GM19023 (cell line): ENCODE results near the gene C2CD4C.
"Not testable (repeated sequence)": the region's sequence is repeated elsewhere in the genome, so short reads cannot be mapped to it uniquely, and the experiment has no call there.

Source experiments
- ATAC-seq: cut with Tn5 transposase; IDR thresholded peaks from one replicate; pipeline ENCODE4 v1.9.1; 2021; ENCODE audit warnings: mild to moderate bottlenecking, moderate library complexity; ENCODE audit not compliant: unreplicated experiment

Gene C2CD4C

DNA sequence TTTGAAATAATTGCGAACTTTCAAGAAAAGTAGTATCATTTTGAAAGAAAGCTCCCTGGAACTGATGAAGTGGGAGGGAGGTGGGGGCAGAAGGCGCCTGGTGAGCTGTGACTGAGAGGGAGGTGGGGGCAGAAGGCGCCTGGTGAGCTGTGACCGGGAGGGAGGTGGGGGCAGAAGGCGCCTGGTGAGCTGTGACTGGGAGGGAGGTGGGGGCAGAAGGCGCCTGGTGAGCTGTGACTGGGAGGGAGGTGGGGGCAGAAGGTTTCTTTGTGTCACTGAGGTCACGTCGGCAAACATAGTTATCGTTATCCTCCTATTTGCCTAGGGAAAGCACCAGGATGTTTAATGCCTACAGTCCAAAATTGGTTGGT lies 24.2 kb downstream of the C2CD4C start:
- ATAC-seq: no peak

GRCh38 chr19:383922-384798 lies 24.8 kb downstream of the C2CD4C start:
- no peak for ATAC-seq

DNA sequence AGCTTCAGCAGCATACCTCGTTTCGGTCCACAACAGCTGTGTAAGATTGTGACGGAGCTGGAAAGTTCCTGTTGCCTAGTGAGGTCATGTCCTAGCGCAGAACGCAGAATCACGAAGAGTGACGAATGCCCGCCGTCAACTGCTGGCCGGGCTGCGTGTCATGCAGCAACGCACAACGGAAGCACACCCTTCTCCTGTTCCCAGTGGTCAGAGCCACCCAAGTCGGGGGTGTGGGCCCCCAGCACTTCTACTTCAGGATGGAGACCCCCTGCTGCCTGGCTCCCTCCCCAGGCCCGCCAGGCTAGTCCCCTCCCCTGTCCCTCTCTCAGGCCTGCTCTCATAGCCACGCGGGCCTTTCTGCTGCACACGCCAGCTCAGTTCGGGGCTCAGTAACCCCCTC lies 25.9 kb downstream of the C2CD4C start:
- ATAC-seq: no peak

DNA sequence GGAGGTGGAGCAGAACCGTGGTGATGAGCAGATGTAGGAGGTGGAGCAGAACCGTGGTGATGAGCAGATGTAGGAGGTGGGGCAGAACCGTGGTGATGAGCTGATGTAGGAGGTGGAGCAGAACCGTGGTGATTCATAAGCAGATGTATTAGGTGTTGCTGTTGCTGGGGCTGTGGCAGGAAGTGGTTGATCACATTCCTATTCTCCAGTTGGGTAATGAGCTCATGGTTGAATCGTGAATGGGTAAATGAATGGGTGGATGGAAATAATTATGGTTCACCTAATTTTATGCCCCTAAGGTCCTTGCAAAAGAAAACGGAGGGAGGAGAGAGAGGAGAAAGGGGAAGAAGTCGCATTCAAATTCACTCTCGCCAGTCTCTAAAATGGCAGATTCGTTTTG lies 26.4 kb downstream of the C2CD4C start:
- ATAC-seq: not testable (repeated sequence)

DNA sequence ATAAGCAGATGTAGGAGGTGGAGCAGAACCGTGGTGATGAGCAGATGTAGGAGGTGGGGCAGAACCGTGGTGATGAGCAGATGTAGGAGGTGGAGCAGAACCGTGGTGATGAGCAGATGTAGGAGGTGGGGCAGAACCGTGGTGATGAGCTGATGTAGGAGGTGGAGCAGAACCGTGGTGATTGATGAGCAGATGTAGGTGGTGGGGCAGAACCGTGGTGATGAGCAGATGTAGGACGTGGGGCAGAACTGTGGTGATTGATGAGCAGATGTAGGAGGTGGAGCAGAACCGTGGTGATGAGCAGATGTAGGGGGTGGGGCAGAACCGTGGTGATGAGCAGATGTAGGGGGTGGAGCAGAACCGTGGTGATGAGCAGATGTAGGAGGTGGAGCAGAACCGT lies 27.0 kb downstream of the C2CD4C start:
- not testable (repeated sequence) for ATAC-seq

- not testable (repeated sequence) for ATAC-seq
These were observed 28.2 kb downstream of the C2CD4C start for GRCh38 chr19:380618-381219.

DNA sequence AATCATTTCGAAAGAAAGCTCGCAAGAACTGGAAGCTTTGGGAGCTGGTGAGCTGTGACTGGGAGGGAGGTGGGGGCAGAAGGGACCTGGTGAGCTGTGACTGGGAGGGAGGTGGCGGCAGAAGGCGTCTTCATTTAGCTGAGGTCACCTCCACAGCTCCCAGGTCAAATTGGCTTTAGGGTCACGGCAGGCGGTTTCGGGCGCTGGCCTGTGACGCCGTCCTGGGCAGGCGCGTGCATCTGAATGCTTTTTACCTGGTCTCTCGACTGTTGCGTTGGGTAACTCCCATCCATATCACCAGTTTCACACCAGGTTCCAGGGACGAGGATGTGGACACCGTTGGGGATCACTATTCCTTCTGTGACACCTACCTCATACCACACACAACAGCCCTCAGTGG lies 29.2 kb downstream of the C2CD4C start:
- ATAC-seq: no peak

DNA sequence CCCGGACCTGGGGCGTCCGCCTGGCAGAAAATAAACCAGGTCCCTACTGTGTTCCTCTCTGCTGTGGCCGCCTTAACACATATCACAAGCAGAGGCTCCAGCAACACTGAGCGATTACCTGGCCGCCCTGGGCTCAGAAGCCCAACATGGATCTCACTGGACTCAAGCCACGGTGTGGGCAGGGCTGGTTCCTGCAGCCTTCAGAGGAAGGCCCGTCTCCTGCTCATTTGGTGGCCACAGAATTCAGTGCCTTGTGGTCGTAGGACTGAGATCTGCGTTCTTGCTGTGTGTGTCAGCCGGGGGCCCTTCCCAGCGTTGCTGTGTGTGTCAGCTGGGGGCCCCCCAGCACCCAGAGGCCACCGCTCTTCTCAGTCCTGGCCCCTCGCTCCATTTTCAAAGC lies 30.2 kb downstream of the C2CD4C start:
- no peak for ATAC-seq

- ATAC-seq: no peak
These were observed 31.0 kb downstream of the C2CD4C start for GRCh38 chr19:377801-378581.

DNA sequence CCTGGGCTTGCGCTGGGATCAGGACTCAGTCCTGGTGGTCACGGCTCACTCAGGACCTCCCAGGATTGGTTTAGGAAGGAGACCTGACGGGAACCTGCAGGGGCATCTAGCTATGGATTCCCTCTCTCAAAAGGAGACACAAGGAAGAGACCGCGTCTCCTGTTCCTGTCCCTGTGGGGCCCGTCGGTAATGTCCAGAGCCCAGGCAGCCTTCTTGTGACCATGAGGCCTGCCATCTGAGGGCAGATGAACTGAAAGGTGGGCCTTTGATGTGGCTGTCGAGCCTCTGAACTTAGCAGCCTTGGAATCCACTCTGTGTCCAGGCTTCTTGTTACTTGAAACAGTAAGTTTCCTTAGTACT lies 32.9 kb downstream of the C2CD4C start:
- no peak for ATAC-seq

- no peak for ATAC-seq
These were observed 33.4 kb downstream of the C2CD4C start for GRCh38 chr19:375395-376110.

DNA sequence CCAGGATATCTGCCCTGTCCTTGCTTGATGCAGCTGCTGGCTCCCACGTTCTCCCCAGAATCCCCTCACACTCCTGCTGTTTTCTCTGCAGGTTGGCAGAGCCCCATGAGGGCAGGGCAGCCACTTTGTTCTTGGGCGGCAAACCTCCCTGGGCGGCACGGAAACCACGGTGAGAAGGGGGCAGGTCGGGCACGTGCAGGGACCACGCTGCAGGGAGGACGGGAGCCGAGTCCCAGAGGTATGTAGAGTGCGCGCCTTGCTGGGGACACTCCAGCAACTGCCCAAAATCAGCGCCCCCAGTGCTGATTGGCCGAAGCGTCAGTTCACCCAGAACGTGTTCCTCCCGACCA lies 34.1 kb downstream of the C2CD4C start:
- ATAC-seq: no peak

GRCh38 chr19:374183-374885 lies 34.6 kb downstream of the C2CD4C start:
- no peak for ATAC-seq

DNA sequence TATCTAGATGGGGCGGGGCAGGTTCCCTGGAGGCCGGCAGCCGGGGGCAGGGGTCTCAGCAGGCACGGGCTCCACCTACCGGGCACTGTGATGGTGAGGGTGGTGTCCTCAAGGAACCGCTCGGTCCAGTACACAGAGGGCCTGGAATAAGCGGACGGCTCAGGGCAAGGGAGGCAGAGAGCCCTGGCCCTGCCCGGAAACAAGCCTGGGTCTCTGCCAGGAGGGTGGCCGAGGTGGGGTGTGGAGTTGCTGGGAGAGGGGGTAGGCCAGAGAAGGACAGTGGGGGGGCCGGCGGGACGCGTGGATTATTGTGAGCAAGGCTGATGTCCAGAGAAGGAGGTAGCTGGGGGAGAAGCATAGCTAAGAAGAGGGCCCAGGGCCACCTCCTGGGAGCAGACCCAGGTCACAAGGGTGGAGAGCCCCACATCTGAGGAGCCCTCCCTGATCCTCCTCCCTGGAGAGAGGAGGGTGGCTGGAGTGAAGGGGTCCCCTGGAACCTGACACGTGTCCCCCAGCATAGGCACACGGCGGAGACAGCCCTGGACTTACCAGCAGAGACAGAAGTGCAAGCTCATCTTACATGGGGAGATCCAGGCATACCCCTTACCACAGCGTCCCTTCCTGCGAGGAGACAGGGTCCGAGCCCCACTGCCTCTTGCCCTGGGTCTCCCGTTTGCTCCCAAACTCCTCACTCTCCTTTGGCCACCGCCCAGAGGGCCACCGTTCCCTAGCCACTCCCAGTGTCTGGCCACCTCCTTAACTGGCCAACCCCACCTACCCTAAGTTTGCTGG lies 35.4 kb downstream of the C2CD4C start:
- ATAC-seq: no peak

GRCh38 chr19:372306-372890 lies 36.5 kb downstream of the C2CD4C start:
- ATAC-seq: no peak

- ATAC-seq: no peak
These were observed 37.3 kb downstream of the C2CD4C start for GRCh38 chr19:371501-372168.

DNA sequence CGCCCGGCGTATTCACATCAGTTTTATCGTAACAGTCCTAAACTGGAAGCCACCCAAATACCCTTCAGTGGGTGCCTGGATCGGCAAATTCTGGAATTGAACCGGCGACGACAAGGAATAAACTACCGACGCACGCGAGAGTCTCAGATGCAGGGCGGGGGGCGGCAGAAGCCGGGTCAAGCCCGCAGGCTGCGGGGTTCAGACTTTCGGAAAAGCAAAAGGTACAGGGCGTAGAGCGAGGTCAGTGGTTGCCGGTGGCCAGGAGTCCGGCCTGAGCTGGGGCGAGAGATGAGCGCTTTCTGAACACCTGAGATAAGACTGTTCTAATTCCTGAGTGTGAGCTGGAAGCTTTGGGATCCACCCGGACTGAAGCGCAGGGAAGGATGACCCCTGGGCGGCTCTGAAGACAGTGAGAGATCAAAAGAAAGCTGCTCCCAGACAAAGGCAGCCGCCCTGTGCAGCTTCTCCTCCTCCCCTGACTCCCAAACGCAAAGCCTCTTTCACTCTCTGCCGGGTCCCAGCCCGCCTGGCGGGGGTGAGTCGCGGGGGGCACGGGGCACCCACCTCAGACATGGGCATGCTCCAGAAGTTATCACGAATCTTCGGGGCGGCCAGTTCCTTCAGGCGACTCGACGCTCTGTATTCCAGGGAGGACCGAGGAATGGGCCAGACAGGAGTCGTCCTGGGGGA lies 38.2 kb downstream of the C2CD4C start:
- ATAC-seq: no peak

DNA sequence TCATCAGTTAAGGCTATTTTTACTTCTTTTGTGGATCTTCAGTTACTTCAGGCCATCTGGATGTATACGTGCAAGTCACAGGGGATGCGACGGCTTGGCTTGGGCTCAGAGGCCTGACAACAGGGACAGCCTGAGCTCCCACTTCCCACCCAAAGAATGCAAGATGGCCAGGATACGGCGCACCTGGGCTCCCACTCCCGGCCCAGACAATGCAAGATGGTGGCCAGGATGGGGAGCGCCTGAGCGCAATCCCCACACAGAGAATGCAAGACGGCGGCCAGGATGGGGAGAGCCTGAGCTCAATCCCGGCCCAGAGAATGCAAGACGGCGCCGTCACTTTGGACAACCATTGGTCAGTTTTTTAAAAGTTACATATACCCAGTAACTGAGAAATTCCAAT lies 39.1 kb downstream of the C2CD4C start:
- no peak for ATAC-seq
